GM18951 (cell line): ENCODE data around the gene C2CD2.

Source experiments
- POLR2A ChIP-seq: IDR thresholded peaks from 4 replicates; pipeline ENCODE4 v1.6.1; 2011; ENCODE audit warnings: mild to moderate bottlenecking; ENCODE audit not compliant: insufficient read length, insufficient read depth; ENCODE audit errors: extremely low read depth
- in situ Hi-C: fragments of 300-500 bp; cut with MboI; formaldehyde crosslinking; loops from one replicate; pipeline ENCODE4 v1.12.0; 2022; ENCODE audit warnings: low sequenced_read_pairs, mixed read lengths, inconsistent platforms; ENCODE audit not compliant: unreplicated experiment

Gene C2CD2

DNA sequence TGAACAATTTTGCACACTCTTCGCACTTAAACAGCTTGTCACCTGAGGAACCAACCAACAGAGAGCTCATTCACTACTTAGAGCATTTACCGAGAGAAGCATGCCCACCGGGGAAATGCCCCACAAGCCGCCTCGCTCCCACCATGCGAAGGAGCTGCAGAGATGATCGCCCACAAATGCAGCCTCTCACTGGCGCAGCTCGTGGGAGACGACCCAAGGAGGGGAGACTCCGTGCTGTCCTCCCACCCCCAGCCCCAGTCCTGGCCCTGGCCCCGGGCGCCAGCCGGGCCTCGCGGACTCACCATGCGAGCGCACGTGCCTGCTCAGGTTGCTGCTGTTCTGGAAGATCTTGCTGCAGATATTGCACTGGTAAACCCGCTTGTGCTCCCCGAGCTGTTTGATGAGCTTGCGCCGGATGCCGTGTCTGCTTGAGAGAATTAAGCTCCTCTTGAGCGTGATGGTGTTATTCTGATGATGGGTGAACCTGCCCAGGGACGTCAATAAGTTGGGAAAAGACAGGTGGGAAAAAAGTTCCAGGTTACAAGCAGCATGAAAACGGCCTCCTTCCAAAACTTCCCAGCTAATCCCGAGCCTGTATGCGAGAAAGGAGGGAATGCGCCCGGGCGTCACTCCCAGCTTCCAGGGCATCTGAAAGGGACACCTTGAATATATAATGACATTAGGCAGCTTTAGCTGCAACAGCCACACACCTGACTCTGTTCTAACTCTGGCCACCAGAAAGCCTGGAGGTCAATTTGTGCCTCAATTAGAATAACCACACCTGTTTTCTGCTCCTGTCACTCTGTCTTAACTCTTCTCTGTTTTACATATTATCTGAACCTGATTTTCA is 117.4 kb downstream of the C2CD2 start:
- in situ Hi-C loops: no loop called here
- no peak for TF ChIP-seq POLR2A

DNA sequence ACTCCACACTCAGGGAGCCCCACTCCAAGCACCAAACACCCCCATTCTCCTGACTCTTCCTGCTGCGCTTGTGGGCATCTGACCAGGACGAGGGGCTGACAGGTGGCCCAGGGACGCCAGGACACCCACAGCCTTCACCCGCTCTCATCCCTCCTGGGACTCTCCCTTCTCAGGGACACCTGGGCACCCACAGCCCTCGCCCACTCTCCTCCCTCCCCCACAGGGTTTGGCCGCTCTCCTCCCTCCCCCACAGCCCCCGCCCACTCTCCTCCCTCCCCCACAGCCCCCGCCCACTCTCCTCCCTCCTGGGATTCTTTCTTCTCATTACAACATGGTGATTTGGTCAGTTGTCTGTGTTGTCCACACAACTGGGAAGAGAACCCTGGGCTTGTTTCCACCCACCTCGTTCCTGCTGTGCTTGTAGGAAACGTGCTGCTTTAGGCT is 118.1 kb downstream of the C2CD2 start:
- no peak for TF ChIP-seq POLR2A
- in situ Hi-C loops: no loop called here
